Panc1 (cell line): ENCODE results near the gene METTL6. TPM values are rescaled to one million over a fixed set of nuclear protein-coding genes. Genes with fewer than 3 reads are reported as not detected.
"Not testable (repeated sequence)": the region's sequence is repeated elsewhere in the genome, so short reads cannot be mapped to it uniquely, and the experiment has no call there.

Experiments
- ATAC-seq: fragments of 200-7000 bp; cut with Tn5 transposase; 2 replicates; pipeline ENCODE4 v1.9.1; 2020; ENCODE audit warnings: mild to moderate bottlenecking, moderate library complexity
- BruUV-seq: library from RNA; stranded (reverse); fragments of 400-500 nt; replicated peaks from 2 replicates; lab custom pipeline; 2021; lab: Mats Ljungman, UMichigan
- CTCF ChIA-PET: fragments of 300-600 bp; sonication (Branson Sonifier 250); formaldehyde crosslinking; loops from one replicate; lab custom pipeline; 2022; ENCODE audit warnings: antibody characterized with exemption; lab: Charles Lee
- POLR2A ChIA-PET: fragments of 300-600 bp; sonication (Branson Sonifier 250); formaldehyde crosslinking; loops from one replicate; lab custom pipeline; 2022; ENCODE audit warnings: antibody characterized with exemption; lab: Charles Lee
- DNase-seq: peaks from one replicate; pipeline ENCODE4 v3.0.0-alpha.2; 2010; ENCODE audit warnings: low read depth, low spot score
- H3K27ac ChIP-seq: 2 replicates; pipeline ENCODE4 v1.5.1; 2011; ENCODE audit warnings: mild to moderate bottlenecking, low read length, inconsistent platforms
- H3K27me3 ChIP-seq: fragments of 200-500 bp; sonication (Bioruptor generic); 2 replicates; pipeline ENCODE4 v1.6.0; 2014; ENCODE audit warnings: low read length, inconsistent platforms; ENCODE audit not compliant: control insufficient read depth, insufficient read depth
- H3K36me3 ChIP-seq: fragments of 200-500 bp; sonication (Bioruptor generic); 2 replicates; pipeline ENCODE4 v1.5.1; 2014; ENCODE audit warnings: inconsistent platforms, mild to moderate bottlenecking, low read length, moderate library complexity; ENCODE audit not compliant: control insufficient read depth, insufficient read depth
- H3K4me1 ChIP-seq: 2 replicates; pipeline ENCODE4 v1.5.1; 2011; ENCODE audit warnings: inconsistent platforms, mild to moderate bottlenecking, low read length, moderate library complexity; ENCODE audit not compliant: control insufficient read depth, insufficient read depth
- H3K4me3 ChIP-seq, 2 experiments: 2 replicates each; pipeline ENCODE4 v1.5.1; 2011 to 2012; ENCODE audit warnings: low read depth in 2 of 2, low read length in 2 of 2, mild to moderate bottlenecking in 2 of 2, inconsistent platforms in 1 of 2, moderate library complexity in 1 of 2
- H3K9me3 ChIP-seq: fragments of 200-500 bp; sonication (Bioruptor generic); 2 replicates; pipeline ENCODE4 v1.5.1; 2014; ENCODE audit warnings: low read depth, mild to moderate bottlenecking, inconsistent platforms, low read length, moderate library complexity; ENCODE audit not compliant: control insufficient read depth, insufficient read depth
- CTCF ChIP-seq: fragments of 450-650 bp; IDR thresholded peaks from 2 replicates; pipeline ENCODE4 v1.5.1; 2017; ENCODE audit warnings: mild to moderate bottlenecking
- POLR2AphosphoS5 ChIP-seq: IDR thresholded peaks from 2 replicates; pipeline ENCODE4 v1.6.1; 2012; ENCODE audit warnings: mild to moderate bottlenecking, low read depth, low read length, moderate library complexity
- REST ChIP-seq, 2 experiments: IDR thresholded peaks; 2 replicates each; pipeline ENCODE4 v1.6.1; 2011 to 2012; ENCODE audit warnings: low read depth in 2 of 2, control low read depth in 1 of 2, low read length in 1 of 2, mild to moderate bottlenecking in 1 of 2, moderate library complexity in 1 of 2; ENCODE audit not compliant: insufficient read depth in 1 of 2
- SIN3A ChIP-seq: IDR thresholded peaks from 2 replicates; pipeline ENCODE4 v1.6.1; 2012; ENCODE audit warnings: low read depth, mild to moderate bottlenecking, low read length, moderate library complexity, borderline replicate concordance; ENCODE audit not compliant: insufficient read depth
- TCF7L2 ChIP-seq: IDR thresholded peaks from 2 replicates; pipeline ENCODE4 v1.6.1; 2011; ENCODE audit warnings: mild to moderate bottlenecking, low read depth, low read length, inconsistent platforms
- in situ Hi-C: cut with HindIII; loops from 2 replicates; pipeline ENCODE4 v1.10.0; 2016; ENCODE audit warnings: low sequenced_read_pairs, low pct_unique_long_range_greater_than_20kb
- intact Hi-C: fragments of 100-400 bp; cut with micrococcal nuclease; formaldehyde crosslinking; loops from one replicate; pipeline ENCODE4 v1.10.0; 2022; ENCODE audit not compliant: unreplicated experiment
- total RNA-seq: library from RNA; stranded (reverse); gene quantifications from one replicate; pipeline ENCODE4 v1.2.1, GENCODE V29; 2021; ENCODE audit not compliant: unreplicated experiment

The METTL6 gene
- total RNA-seq, 1 experiment from 2014 or later, result 16.5 TPM

DNA sequence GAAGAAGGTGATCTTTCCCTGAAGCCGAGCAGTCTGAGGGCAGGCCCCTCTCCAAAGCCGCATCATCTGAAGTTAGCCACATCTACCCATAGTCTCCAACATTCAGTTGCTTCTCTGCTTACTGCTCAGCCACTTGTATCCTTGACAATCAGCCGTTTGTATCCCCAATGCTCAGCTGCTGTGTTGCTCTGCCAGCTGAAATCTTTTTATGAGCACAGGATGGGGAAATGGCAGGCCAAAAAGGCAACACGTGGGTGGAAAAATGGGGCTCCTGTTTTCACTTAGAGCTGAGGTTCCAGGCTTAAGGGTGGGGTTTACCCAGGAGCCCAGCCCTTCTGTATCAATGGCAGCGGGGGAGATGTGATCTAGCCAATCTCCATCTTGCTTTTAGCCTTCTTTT is 36.3 kb downstream of the METTL6 start:
- TF ChIP-seq CTCF (no peak), REST (IDR thresholded peaks at IDR 0.05; ENCODE audit: insufficient read depth in 1 of 2, low read depth in 2 of 2, low read length in 1 of 2) (no peak), TCF7L2 (no peak), SIN3A (no peak), POLR2AphosphoS5 (no peak)
- no TSS peak for BruUV-seq
- H3K4me1 ChIP-seq, result no peaks in the 10 kb centered on the region
- intact Hi-C loops, result no loop called here
- POLR2A ChIA-PET, result no interaction called here
- no peak for ATAC-seq
- CTCF ChIA-PET, result no interaction called here
- no peak overlapping the region for H3K27ac ChIP-seq
- no peak for DNase-seq
- in situ Hi-C loops, result no loop called here
- no peaks in the 10 kb centered on the region for H3K36me3 ChIP-seq
- no peak overlapping the region for H3K4me3 ChIP-seq
- no peaks in the 10 kb centered on the region; the same call in 1 of the 2 replicates for H3K9me3 ChIP-seq
- no peaks in the 10 kb centered on the region for H3K27me3 ChIP-seq

DNA sequence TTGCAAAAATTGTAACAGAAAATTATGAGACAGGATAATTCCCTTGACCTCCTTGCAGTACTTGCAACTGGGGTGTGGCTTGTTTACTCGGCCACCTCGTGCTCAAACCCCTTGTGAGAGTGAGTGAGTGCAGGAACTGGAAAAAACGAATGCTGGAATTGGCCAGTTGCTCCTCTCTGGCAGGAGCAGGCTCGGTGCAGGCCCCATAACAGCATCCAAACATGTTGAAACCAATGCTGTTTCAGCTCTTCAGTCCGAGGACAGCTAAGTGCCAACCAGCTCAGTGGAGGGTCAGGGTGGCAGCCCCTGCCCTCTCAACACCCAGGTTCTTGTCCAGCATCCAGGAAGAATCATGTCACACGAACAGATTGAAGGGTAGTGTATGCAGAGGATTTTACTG is 36.9 kb downstream of the METTL6 start:
- BruUV-seq, result no TSS peak
- POLR2A ChIA-PET, result no interaction called here
- H3K27ac ChIP-seq, result no peak overlapping the region
- H3K9me3 ChIP-seq, result no peaks in the 10 kb centered on the region; the same call in 1 of the 2 replicates
- ATAC-seq (no peak), DNase-seq (no peak)
- H3K4me3 ChIP-seq, result no peak overlapping the region
- no peaks in the 10 kb centered on the region for H3K4me1 ChIP-seq
- TF ChIP-seq CTCF (no peak), SIN3A (no peak), TCF7L2 (no peak), REST (IDR thresholded peaks at IDR 0.05; ENCODE audit: insufficient read depth in 1 of 2, low read depth in 2 of 2, low read length in 1 of 2) (no peak), POLR2AphosphoS5 (no peak)
- no peaks in the 10 kb centered on the region for H3K36me3 ChIP-seq
- no peaks in the 10 kb centered on the region for H3K27me3 ChIP-seq
- intact Hi-C loops (no loop called here), in situ Hi-C loops (no loop called here)
- CTCF ChIA-PET, result no interaction called here

- BruUV-seq, intact Hi-C loops, H3K4me3 ChIP-seq, CTCF ChIA-PET, H3K9me3 ChIP-seq, H3K4me1 ChIP-seq, H3K27me3 ChIP-seq, ATAC-seq, H3K27ac ChIP-seq, DNase-seq, POLR2A ChIA-PET, in situ Hi-C loops, H3K36me3 ChIP-seq: not testable (repeated sequence)
Measured at GRCh38 chr3:15388335-15388734, 39.0 kb downstream of the METTL6 start.
